ENCODE measurements around the gene FUT3.
A peak's percentile ranks its signal among the peaks of the same experiment; 100 is the strongest.
"Not testable (repeated sequence)": the region's sequence is repeated elsewhere in the genome, so short reads cannot be mapped to it uniquely, and the experiment has no call there.

The FUT3 gene

DNA sequence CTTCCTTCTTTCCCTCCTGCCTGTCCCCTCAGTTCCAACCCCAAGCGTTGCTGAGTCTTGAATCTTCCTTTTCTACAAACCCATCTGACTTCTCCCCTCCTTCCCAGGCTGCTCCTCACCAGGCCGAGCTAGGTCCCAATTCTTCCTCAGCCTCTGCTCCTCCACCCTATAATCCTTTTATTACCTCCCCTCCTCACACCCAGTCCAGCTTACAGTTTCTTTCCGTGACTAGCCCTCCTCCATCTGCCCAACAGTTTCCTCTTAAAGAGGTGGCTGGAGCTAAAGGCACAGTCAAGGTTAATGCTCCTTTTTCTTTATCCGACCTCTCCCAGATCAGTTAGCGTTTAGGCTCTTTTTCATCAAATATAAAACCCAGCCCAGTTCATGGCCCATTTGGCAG, 2.6 kb downstream of the FUT3 start:
- not testable (repeated sequence) for DNase-seq (ENCODE audit: low read depth in 2 of 2)

GRCh38 chr19:5847846-5848245, 3.4 kb downstream of the FUT3 start:
- DNase-seq (ENCODE audit: low read depth in 2 of 2): not testable (repeated sequence)

DNA sequence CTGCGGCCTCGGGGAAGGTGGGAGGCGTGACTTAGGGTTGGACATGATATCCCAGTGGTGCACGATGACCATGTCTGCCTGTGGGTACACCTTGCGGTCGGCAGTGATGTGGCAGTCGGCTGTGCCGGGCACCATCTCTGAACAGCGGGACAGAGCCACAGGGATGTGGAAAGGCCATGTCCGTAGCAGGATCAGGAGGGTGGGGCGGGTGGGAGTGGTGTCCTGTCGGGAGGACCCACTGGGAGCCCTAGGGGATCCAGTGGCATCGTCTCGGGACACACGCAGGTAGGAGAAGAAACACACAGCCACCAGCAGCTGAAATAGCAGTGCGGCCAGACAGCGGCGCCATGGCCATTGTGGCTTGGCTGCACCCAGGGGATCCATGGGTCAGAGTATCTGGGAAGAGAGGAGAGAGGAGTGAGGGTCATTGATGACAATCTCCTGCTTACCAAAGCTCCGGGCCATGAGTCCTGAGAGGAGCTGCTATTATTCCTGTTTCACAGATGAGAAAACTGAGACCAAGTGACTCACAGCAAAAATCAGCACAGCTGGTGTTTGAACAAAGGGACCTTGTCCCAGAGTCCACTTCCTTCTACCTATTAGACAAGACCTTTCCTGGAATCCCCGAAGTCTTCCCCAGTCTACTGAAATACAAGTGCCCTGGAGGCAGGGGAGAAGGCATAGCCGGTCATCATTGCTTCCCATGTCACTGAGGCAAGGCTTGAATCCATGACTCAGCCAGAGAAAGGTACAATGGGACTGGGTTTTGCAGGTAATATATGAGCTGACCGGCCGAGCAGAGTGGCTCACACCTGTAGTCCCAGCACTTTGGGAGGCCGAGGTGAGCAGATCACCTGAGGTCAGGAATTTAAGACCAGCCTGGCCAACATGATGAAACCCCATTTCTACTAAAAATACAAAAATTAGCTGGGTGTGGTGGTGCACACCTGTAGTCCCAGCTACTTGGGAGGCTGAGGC, 6.5 kb downstream of the FUT3 start:
- DNase-seq (ENCODE audit: low read depth in 2 of 2): no peak

- no peak for DNase-seq (ENCODE audit: low read depth in 2 of 2)
Observed at GRCh38 chr19:5843295-5843927, 7.8 kb downstream of the FUT3 start.

DNA sequence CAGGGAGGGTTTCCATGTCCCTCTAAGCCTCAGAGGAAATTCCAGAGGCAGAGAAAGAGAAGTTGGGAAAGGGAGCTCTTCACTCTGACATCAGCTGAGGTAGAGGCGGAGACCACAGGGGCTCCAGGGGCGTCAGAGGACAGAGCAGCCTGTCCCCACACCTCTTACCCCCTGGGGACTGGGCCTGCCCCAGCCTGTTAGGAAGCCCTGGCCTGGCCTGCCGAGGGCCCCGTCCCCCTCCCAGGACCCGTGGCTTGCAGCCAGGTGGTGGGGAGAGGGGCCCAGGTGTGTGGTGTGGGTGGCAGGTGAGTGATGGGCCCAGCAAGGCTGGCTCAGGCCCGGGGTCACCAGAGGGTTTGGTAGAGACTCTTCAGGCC, 9.5 kb downstream of the FUT3 start:
- not testable (repeated sequence) for DNase-seq (ENCODE audit: low read depth in 2 of 2)

- DNase-seq (ENCODE audit: low read depth in 2 of 2): no peak
Observed at GRCh38 chr19:5839065-5840017, 11.9 kb downstream of the FUT3 start, which contains the start of gene FUT6. Gene FUT6 (minus strand): TSS chr19:5839702. CDS start chr19:5832567, 7,135 bp downstream.

DNA sequence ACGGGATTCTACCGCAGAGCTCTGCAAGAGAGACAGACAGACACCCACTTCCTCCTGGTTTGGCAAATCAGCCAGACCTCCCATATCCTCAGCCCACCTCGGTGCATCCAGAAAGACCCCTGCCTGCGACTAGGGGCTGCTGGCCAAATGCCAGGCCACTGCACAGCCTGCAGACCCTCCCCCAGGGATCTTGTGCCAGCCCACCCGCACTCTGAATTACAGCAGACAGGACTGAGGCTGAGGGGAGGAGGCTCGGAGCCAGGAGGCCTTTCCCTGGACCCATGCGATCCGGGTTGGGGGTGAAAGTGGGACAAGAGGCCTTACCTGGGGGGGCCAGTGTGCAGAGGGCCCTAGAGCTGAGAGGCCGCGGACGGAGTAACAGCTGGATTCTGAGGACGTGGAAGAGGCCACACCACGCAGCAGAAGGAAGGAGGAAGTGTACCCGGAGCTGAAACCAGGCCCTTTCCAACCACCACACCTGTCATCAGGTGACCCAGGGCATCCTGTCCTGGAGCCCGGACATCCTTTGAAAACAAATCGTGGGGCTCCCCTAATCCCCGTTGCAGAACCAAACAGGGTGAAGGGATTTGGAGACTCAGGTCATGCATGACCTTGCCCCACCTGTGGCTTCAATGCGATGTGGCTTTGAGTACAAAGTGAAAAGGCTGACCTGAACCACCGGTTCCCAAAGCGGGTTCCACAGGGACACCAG, 12.7 kb downstream of the FUT3 start:
- no peak for DNase-seq (ENCODE audit: low read depth in 2 of 2)

GRCh38 chr19:5837761-5838352, 13.4 kb downstream of the FUT3 start:
- no peak for DNase-seq (ENCODE audit: low read depth in 2 of 2)

- no peak for DNase-seq (ENCODE audit: low read depth in 2 of 2)
Observed at GRCh38 chr19:5832527-5833216, 18.6 kb downstream of the FUT3 start.

GRCh38 chr19:5832061-5832460, 19.2 kb downstream of the FUT3 start:
- no peak for DNase-seq (ENCODE audit: low read depth in 2 of 2)

- DNase-seq (ENCODE audit: low read depth in 2 of 2): no peak
Observed at GRCh38 chr19:5831159-5831558, 20.1 kb downstream of the FUT3 start.

DNA sequence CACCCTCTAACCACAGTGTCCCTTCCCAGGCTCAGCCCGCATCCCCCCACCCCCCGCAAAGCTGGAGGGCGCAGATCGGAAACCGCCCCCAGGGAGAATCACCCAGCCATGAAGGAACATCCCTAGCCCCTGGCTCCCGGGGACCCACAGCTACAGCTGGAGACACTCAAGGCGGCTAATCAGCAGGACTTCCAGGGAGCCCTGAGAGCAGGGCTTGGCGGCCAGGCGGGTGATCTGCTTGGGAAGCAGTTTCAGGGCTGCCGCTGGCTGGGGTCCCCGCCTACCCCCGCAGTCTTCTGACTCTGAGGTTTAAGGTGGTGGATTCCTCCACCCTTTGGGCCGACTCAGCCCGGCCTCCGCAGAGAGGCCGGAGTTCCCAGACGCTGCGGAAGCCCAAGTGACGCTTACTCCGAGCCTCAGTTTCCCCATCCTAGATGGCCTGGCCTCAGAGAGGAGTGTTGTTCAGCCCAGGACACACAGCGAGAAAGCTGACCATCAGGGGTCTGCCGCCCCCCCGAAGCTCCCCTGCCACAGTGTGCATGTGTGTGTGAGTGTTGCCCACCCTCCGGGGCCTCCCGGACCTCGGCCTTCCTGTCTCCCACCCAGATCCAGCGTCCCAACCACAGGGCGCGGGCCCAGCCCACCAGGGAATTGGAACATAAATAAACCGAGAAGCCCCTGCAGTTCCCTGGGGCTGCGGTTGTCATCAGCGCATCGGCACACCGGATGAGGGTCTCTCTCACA, 21.5 kb downstream of the FUT3 start:
- DNase-seq (ENCODE audit: low read depth in 2 of 2): no peak

GRCh38 chr19:5828661-5829566, 22.3 kb downstream of the FUT3 start:
- DNase-seq (ENCODE audit: low read depth in 2 of 2): peak in 1 of 2 donors; percentile 32

GRCh38 chr19:5827891-5828660, 23.2 kb downstream of the FUT3 start:
- DNase-seq (ENCODE audit: low read depth in 2 of 2): peak; percentile 96 to 98

GRCh38 chr19:5827342-5827890, 23.8 kb downstream of the FUT3 start:
- DNase-seq (ENCODE audit: low read depth in 2 of 2): no peak

DNA sequence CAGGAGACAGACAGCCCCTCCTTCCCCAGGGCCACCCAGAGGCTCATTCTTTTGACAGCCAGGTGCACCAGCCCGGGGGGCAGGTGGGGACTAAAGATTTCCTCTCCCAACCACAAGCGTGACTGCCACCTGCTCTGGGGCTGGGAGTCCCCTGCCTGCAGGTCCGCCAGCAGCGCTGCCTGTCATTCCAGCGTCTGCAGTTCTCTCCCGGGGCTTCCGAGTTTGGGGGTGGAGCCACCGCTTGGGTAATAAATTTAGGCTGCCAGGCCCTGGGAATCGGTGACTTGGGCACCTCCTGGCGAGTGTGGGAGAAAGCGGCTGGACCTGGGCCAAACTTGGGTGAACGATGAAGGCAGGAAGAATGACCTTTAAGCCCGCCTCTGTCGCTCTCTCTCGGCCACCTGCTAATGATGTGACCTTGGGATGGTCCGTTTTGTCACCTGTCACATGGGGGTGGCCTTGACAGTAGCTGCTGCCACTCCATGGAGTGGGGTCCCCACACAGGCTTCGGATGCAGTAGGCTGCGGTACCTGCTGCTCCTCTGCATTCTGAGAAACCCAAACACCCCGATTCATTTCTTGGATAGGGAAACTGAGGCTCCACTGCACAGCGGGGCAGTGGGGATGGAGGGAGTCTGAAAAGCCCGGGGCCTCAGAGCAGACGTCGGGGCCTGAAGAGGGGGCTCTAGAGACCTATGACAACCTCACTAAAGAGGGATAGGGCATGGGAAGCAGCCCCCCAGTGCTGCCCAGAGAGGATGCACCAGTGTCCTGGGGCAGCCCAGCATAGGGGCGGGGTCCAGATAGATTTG, 24.5 kb downstream of the FUT3 start:
- peak in 1 of 2 donors; percentile 11 for DNase-seq (ENCODE audit: low read depth in 2 of 2)

Measured in stimulated activated CD8-positive, alpha-beta memory T cell treated with anti-CD3 and anti-CD28 coated beads, Interleukin-15, amount 100 ng/mL, for 48 hours (primary cell).